ENCODE results near the gene SLC9C2. TPM values are rescaled to one million over a fixed set of nuclear protein-coding genes. Genes with fewer than 3 reads are reported as not detected.

Gene SLC9C2
- total RNA-seq, 1 donor from 2014 or later = 0.54 TPM

Other genes with a start within 250 kb of the SLC9C2 start
- gene PRDX6, start 125.7 kb downstream of the SLC9C2 start, total RNA-seq = 459 and 520 TPM in 2 replicates
- gene TEX50, start 32.3 kb upstream of the SLC9C2 start, total RNA-seq = not detected in 2 replicates
- 1.4 and 1.8 TPM in 2 replicates for gene ANKRD45, start 66.8 kb upstream of the SLC9C2 start, total RNA-seq
- 25.3 and 25.4 TPM in 2 replicates for gene KLHL20, start 111.9 kb upstream of the SLC9C2 start, total RNA-seq
- gene DARS2, start 221.6 kb upstream of the SLC9C2 start, total RNA-seq = 17.4 and 17.9 TPM in 2 replicates
- 7.6 and 7.9 TPM in 2 replicates for gene CENPL, start 221.8 kb upstream of the SLC9C2 start, total RNA-seq

Data from astrocyte (in vitro differentiated cells and primary cell).